Chondrocyte (in vitro differentiated cells): ENCODE measurements around the gene MMADHC. TPM values are rescaled to one million over a fixed set of nuclear protein-coding genes. Genes with fewer than 3 reads are reported as not detected.
A peak's percentile ranks its signal among the peaks of the same experiment; 100 is the strongest.

Source experiments
- DNase-seq: peaks from one replicate; pipeline ENCODE4 v3.0.0; 2021; ENCODE audit warnings: mixed read lengths, low spot score
- H3K27ac Mint-ChIP-seq: one replicate; pipeline ENCODE4 v1.8.0; 2021; ENCODE audit warnings: mild to moderate bottlenecking, moderate library complexity, mixed read lengths; ENCODE audit not compliant: unreplicated experiment
- H3K27me3 Mint-ChIP-seq: 2 replicates; pipeline ENCODE4 v1.8.0; 2021; ENCODE audit warnings: low read depth, mixed read lengths
- H3K36me3 Mint-ChIP-seq: 2 replicates; pipeline ENCODE4 v1.8.0; 2021; ENCODE audit warnings: low read depth, mixed read lengths
- H3K4me1 Mint-ChIP-seq: 2 replicates; pipeline ENCODE4 v1.8.0; 2021; ENCODE audit warnings: low read depth, mild to moderate bottlenecking, mixed read lengths
- H3K4me3 Mint-ChIP-seq: one replicate; pipeline ENCODE4 v1.8.0; 2021; ENCODE audit warnings: mild to moderate bottlenecking, moderate library complexity, mixed read lengths; ENCODE audit not compliant: unreplicated experiment
- H3K9me3 Mint-ChIP-seq: 2 replicates; pipeline ENCODE4 v1.8.0; 2021; ENCODE audit warnings: low read depth, mixed read lengths
- CTCF ChIP-seq: fragments of 200-600 bp; sonication (generic); IDR thresholded peaks from 2 replicates; pipeline ENCODE4 v1.5.0; 2021; ENCODE audit warnings: antibody characterized with exemption, mild to moderate bottlenecking, moderate library complexity
- total RNA-seq: library from RNA; stranded (reverse); gene quantifications from 3 replicates; pipeline ENCODE4 v1.2.1, GENCODE V29; 2021

MMADHC gene
- total RNA-seq, 1 donor from 2014 or later = 95.4 TPM

GRCh38 chr2:149562324-149562723 lies 25.3 kb downstream of the MMADHC start:
- Mint-ChIP-seq H3K4me1 (peaks cover 15% of the 10 kb centered on the region), H3K27me3 (no peaks in the 10 kb centered on the region), H3K4me3 (no peak overlapping the region), H3K27ac (peak overlapping the region; percentile 71), H3K9me3 (no peaks in the 10 kb centered on the region), H3K36me3 (peaks cover 3% of the 10 kb centered on the region)
- DNase-seq = no peak
- TF ChIP-seq CTCF = no peak

- Mint-ChIP-seq H3K36me3 (no peaks in the 10 kb centered on the region), H3K27ac (no peak overlapping the region), H3K4me3 (no peak overlapping the region), H3K4me1 (peaks cover 21% of the 10 kb centered on the region), H3K27me3 (no peaks in the 10 kb centered on the region), H3K9me3 (no peaks in the 10 kb centered on the region)
- TF ChIP-seq CTCF = peak; percentile 100
- no peak for DNase-seq
Measured at GRCh38 chr2:149561309-149561926, 26.2 kb downstream of the MMADHC start.

GRCh38 chr2:149559341-149560068 lies 28.1 kb downstream of the MMADHC start:
- Mint-ChIP-seq H3K36me3 (no peaks in the 10 kb centered on the region), H3K27me3 (no peaks in the 10 kb centered on the region), H3K27ac (no peak overlapping the region), H3K9me3 (no peaks in the 10 kb centered on the region), H3K4me1 (peaks cover 20% of the 10 kb centered on the region), H3K4me3 (no peak overlapping the region)
- no peak for TF ChIP-seq CTCF
- no peak for DNase-seq

DNA sequence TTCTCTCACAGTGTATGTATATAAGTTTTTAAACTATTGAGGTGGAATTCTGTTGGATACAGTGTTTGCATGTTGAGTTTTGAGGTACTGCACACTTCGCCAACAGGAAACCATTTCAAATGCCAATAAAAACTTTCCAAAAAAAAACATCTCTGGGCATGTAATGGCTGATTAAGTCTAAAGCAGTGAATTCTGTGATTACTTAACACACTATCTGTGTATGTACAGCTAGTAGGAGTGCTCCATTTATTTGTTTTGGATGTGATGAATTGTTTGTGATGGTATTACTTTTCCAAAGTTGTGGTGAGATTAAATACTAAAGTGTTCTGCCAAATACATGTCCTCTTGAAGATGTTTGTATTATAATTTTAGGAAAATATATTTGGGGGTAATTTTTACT lies 31.1 kb downstream of the MMADHC start:
- TF ChIP-seq CTCF = no peak
- no peak for DNase-seq
- Mint-ChIP-seq H3K4me3 (no peak overlapping the region), H3K4me1 (peaks cover 9% of the 10 kb centered on the region), H3K36me3 (no peaks in the 10 kb centered on the region), H3K27ac (no peak overlapping the region), H3K9me3 (no peaks in the 10 kb centered on the region), H3K27me3 (no peaks in the 10 kb centered on the region)

DNA sequence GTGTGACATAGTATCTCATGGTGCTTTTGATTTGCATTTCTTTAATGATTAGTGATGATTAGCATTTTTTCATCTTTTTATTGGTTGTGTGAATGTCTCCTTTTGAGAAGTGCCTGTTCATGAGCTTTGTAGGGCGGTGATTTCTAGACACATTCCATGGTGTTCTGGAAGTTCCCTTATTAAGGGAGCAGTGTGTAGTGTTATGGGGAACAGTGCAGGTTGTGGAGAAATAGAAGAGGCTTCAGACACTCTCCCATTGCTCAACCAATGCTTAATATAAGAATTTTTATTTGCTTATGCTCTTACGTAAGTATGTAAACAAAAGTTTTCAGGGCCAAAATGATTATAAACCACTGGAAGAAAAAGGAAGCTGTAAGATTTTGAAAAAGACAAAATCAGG lies 34.7 kb downstream of the MMADHC start:
- no peaks in the 10 kb centered on the region for H3K27me3 Mint-ChIP-seq
- peaks cover 5% of the 10 kb centered on the region for H3K9me3 Mint-ChIP-seq
- peaks cover 2% of the 10 kb centered on the region for H3K36me3 Mint-ChIP-seq
- no peak for DNase-seq
- TF ChIP-seq CTCF = no peak
- peaks cover 9% of the 10 kb centered on the region for H3K4me1 Mint-ChIP-seq
- no peak overlapping the region for H3K27ac Mint-ChIP-seq
- no peak overlapping the region for H3K4me3 Mint-ChIP-seq
